ENCODE data around the gene EDRF1. TPM values are rescaled to one million over a fixed set of nuclear protein-coding genes. Genes with fewer than 3 reads are reported as not detected.

Gene EDRF1
- polyA plus RNA-seq, 1 donor (not counting 4 experiments of a cell fraction or from before 2014, with no cell fraction given): 20.4 TPM

GRCh38 chr10:125788156-125789034, 68.9 kb downstream of the EDRF1 start:
- no peak for FAIRE-seq
- no peak for DNase-seq (ENCODE audit: low read depth, low spot score)
- Histone ChIP-seq H3K79me2 (ENCODE audit: control insufficient read depth, insufficient read depth, low read length) (no peaks in the 10 kb centered on the region), H3K4me3 (ENCODE audit: control insufficient read depth in 2 of 3, extremely low read depth in 1 of 3, insufficient read depth in 2 of 3, low read depth in 1 of 3, low read length in 3 of 3) (no peak overlapping the region), H3K9ac (ENCODE audit: control insufficient read depth, extremely low read depth, insufficient read depth, low read length) (no peak overlapping the region), H3K9me3 (ENCODE audit: control insufficient read depth, low read depth, low read length) (no peaks in the 10 kb centered on the region), H3K4me1 (ENCODE audit: control insufficient read depth, extremely low read depth, insufficient read depth, low read length) (no peaks in the 10 kb centered on the region), H3K27ac (ENCODE audit: control insufficient read depth, insufficient read depth, low read length) (no peak overlapping the region), H3K9me1 (ENCODE audit: control insufficient read depth, extremely low read depth, insufficient read depth, low read length) (no peaks in the 10 kb centered on the region), H3K4me2 (ENCODE audit: control insufficient read depth, extremely low read depth, insufficient read depth, low read depth, low read length) (no peak overlapping the region), H3K36me3 (ENCODE audit: control insufficient read depth in 2 of 2, extremely low read depth in 1 of 2, insufficient read depth in 2 of 2, low read length in 2 of 2) (peaks cover 0 to 14% of the 10 kb centered on the region in 2 experiments), H2AFZ (ENCODE audit: control insufficient read depth, low read length) (no peak overlapping the region), H3K27me3 (ENCODE audit: control insufficient read depth, extremely low read depth, insufficient read depth, low read length) (no peaks in the 10 kb centered on the region), H4K20me1 (ENCODE audit: control insufficient read depth, extremely low read depth, insufficient read depth, low read length) (no peaks in the 10 kb centered on the region)
- TF ChIP-seq EZH2 (IDR thresholded peaks at IDR 0.05; ENCODE audit: low read length): no peak
- TF ChIP-seq CTCF (optimal IDR thresholded peaks at IDR 0.05 in 1 of 3, IDR thresholded peaks at IDR 0.05 in 1 of 3, conservative IDR thresholded peaks at IDR 0.05 in 1 of 3; ENCODE audit: extremely low read depth in 1 of 3, insufficient read depth in 2 of 3, low read length in 3 of 3): no peak
- dilution Hi-C loops (cut with MboI; ENCODE audit: extremely low pct_ligation_motif_present, low sequenced_read_pairs): no loop called here

GRCh38 chr10:125792342-125793300, 73.1 kb downstream of the EDRF1 start:
- TF ChIP-seq EZH2 (IDR thresholded peaks at IDR 0.05; ENCODE audit: low read length): no peak
- no peak for TF ChIP-seq CTCF (optimal IDR thresholded peaks at IDR 0.05 in 1 of 3, IDR thresholded peaks at IDR 0.05 in 1 of 3, conservative IDR thresholded peaks at IDR 0.05 in 1 of 3; ENCODE audit: extremely low read depth in 1 of 3, insufficient read depth in 2 of 3, low read length in 3 of 3)
- no peaks in the 10 kb centered on the region for H3K4me1 ChIP-seq (ENCODE audit: control insufficient read depth, extremely low read depth, insufficient read depth, low read length)
- H2AFZ ChIP-seq (ENCODE audit: control insufficient read depth, low read length): no peak overlapping the region
- H3K9me1 ChIP-seq (ENCODE audit: control insufficient read depth, extremely low read depth, insufficient read depth, low read length): no peaks in the 10 kb centered on the region
- H3K4me2 ChIP-seq (ENCODE audit: control insufficient read depth, extremely low read depth, insufficient read depth, low read depth, low read length): no peak overlapping the region
- dilution Hi-C loops (cut with MboI; ENCODE audit: extremely low pct_ligation_motif_present, low sequenced_read_pairs): no loop called here
- H3K36me3 ChIP-seq (ENCODE audit: control insufficient read depth in 2 of 2, extremely low read depth in 1 of 2, insufficient read depth in 2 of 2, low read length in 2 of 2): peaks cover 6 to 27% of the 10 kb centered on the region in 2 experiments
- H3K27me3 ChIP-seq (ENCODE audit: control insufficient read depth, extremely low read depth, insufficient read depth, low read length): no peaks in the 10 kb centered on the region
- no peaks in the 10 kb centered on the region for H3K9me3 ChIP-seq (ENCODE audit: control insufficient read depth, low read depth, low read length)
- H3K79me2 ChIP-seq (ENCODE audit: control insufficient read depth, insufficient read depth, low read length): no peaks in the 10 kb centered on the region
- DNase-seq (ENCODE audit: low read depth, low spot score): no peak
- no peaks in the 10 kb centered on the region for H4K20me1 ChIP-seq (ENCODE audit: control insufficient read depth, extremely low read depth, insufficient read depth, low read length)
- no peak for FAIRE-seq
- H3K4me3 ChIP-seq (ENCODE audit: control insufficient read depth in 2 of 3, extremely low read depth in 1 of 3, insufficient read depth in 2 of 3, low read depth in 1 of 3, low read length in 3 of 3): no peak overlapping the region
- H3K27ac ChIP-seq (ENCODE audit: control insufficient read depth, insufficient read depth, low read length): no peak overlapping the region
- H3K9ac ChIP-seq (ENCODE audit: control insufficient read depth, extremely low read depth, insufficient read depth, low read length): no peak overlapping the region

All from keratinocyte (primary cell).